Nephron (organoid): ENCODE measurements around the gene DNAJC25.

Experiments used
- H3K27ac Mint-ChIP-seq, 3 experiments: 2 replicates each; pipeline ENCODE4 v1.8.0; 2020; ENCODE audit warnings: mixed read lengths in 3 of 3, mild to moderate bottlenecking in 2 of 3, moderate library complexity in 1 of 3
- H3K27me3 Mint-ChIP-seq: 2 replicates; pipeline ENCODE4 v1.8.0; 2021; ENCODE audit warnings: low read depth, mild to moderate bottlenecking, moderate library complexity, mixed read lengths
- H3K36me3 Mint-ChIP-seq: 2 replicates; pipeline ENCODE4 v1.8.0; 2020; ENCODE audit warnings: low read depth, mixed read lengths
- H3K4me1 Mint-ChIP-seq: 2 replicates; pipeline ENCODE4 v1.8.0; 2020; ENCODE audit warnings: mixed read lengths
- H3K4me3 Mint-ChIP-seq, 3 experiments: 2 replicates each; pipeline ENCODE4 v1.8.0; 2020; ENCODE audit warnings: mild to moderate bottlenecking in 3 of 3, mixed read lengths in 3 of 3, moderate library complexity in 2 of 3
- H3K9me3 Mint-ChIP-seq: 2 replicates; pipeline ENCODE4 v1.8.0; 2020; ENCODE audit warnings: mixed read lengths
- TF ChIP-seq, protein P1 (sequence below), 3 experiments: fragments of 200-600 bp; sonication (generic); IDR thresholded peaks; one replicate each; pipeline ENCODE4 v1.5.0; 2021; ENCODE audit warnings: antibody characterized with exemption in 3 of 3; ENCODE audit not compliant: unreplicated experiment in 3 of 3

The DNAJC25 gene

DNA sequence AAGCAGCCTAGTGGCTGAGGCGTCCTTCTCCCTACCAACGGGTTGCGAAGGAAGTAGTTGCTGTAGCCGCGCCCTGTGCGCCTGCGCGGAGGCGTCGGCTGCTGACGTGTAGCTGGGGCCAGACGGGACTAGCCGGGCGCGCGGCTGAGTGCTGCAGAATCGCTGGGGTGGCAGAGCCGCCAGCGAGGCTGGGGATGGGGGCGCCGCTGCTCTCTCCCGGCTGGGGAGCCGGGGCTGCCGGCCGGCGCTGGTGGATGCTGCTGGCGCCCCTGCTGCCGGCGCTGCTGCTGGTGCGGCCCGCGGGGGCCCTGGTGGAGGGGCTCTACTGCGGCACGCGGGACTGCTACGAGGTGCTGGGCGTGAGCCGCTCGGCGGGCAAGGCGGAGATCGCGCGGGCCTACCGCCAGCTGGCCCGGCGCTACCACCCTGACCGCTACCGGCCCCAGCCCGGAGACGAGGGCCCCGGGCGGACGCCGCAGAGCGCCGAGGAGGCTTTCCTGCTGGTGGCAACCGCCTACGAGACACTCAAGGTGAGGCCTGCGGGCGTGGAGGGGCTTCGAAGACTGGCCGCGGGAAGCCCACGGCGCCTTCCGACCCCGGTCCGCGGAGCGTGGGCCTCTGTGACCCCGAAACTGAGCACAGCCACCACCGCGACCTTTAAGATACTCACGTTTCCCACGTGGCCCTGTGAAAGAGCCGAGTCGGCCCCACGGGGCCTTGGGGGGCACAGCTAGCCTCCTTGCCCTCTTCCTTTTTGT is at the start of gene DNAJC25:
TSS of gene DNAJC25 (plus strand) at position 121 of the 758 bp plus-strand sequence. CDS start at position 195, 74 bp downstream.
- H3K9me3 Mint-ChIP-seq, result no peaks in the 10 kb centered on the region
- no peaks in the 10 kb centered on the region for H3K27me3 Mint-ChIP-seq
- peak within 1 kb of the TSS; percentile 84 to 95 (median 87) for H3K27ac Mint-ChIP-seq
- H3K4me1 Mint-ChIP-seq, result peaks cover 38% of the 10 kb centered on the region
- H3K36me3 Mint-ChIP-seq, result peaks cover 11% of the 10 kb centered on the region
- TF ChIP-seq, protein P1, sequence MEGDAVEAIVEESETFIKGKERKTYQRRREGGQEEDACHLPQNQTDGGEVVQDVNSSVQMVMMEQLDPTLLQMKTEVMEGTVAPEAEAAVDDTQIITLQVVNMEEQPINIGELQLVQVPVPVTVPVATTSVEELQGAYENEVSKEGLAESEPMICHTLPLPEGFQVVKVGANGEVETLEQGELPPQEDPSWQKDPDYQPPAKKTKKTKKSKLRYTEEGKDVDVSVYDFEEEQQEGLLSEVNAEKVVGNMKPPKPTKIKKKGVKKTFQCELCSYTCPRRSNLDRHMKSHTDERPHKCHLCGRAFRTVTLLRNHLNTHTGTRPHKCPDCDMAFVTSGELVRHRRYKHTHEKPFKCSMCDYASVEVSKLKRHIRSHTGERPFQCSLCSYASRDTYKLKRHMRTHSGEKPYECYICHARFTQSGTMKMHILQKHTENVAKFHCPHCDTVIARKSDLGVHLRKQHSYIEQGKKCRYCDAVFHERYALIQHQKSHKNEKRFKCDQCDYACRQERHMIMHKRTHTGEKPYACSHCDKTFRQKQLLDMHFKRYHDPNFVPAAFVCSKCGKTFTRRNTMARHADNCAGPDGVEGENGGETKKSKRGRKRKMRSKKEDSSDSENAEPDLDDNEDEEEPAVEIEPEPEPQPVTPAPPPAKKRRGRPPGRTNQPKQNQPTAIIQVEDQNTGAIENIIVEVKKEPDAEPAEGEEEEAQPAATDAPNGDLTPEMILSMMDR (IDR thresholded peaks at IDR 0.05; ENCODE audit: unreplicated experiment in 3 of 3), result no peak
- peak within 1 kb of the TSS; percentile 94 to 97 (median 96) for H3K4me3 Mint-ChIP-seq

DNA sequence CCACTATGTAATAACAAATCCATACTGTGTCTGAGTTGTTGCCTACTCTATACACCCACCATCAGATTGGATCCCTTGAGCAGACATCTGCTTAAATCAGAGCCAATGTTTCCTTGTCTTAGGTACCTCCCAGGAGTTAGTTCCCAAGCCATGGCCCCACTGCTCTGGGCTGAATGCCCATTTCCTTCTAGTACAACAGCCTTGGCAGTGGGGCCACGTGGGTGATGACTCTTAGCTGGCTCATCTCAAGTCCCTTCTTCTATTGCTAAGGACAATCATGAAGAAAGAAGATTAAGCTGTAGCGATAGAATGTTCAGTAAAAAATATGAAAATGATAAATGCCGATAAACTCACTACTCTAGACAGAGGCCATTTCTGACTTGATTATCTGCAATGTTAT is 48.2 kb upstream of the DNAJC25 start:
- Mint-ChIP-seq H3K9me3 (no peaks in the 10 kb centered on the region), H3K27me3 (no peaks in the 10 kb centered on the region), H3K4me1 (no peaks in the 10 kb centered on the region), H3K27ac (no peak overlapping the region), H3K36me3 (peaks cover 34% of the 10 kb centered on the region), H3K4me3 (no peak overlapping the region)
- TF ChIP-seq, protein P1 (IDR thresholded peaks at IDR 0.05; ENCODE audit: unreplicated experiment in 3 of 3), result no peak

GRCh38 chr9:111586378-111586777 is 44.8 kb upstream of the DNAJC25 start:
- no peaks in the 10 kb centered on the region for H3K4me1 Mint-ChIP-seq
- H3K36me3 Mint-ChIP-seq, result peaks cover 17% of the 10 kb centered on the region
- H3K9me3 Mint-ChIP-seq, result no peaks in the 10 kb centered on the region
- H3K27me3 Mint-ChIP-seq, result no peaks in the 10 kb centered on the region
- no peak overlapping the region for H3K4me3 Mint-ChIP-seq
- H3K27ac Mint-ChIP-seq, result no peak overlapping the region
- TF ChIP-seq, protein P1 (IDR thresholded peaks at IDR 0.05; ENCODE audit: unreplicated experiment in 3 of 3), result no peak

GRCh38 chr9:111588846-111589245 is 42.3 kb upstream of the DNAJC25 start:
- Mint-ChIP-seq H3K9me3 (no peaks in the 10 kb centered on the region), H3K4me3 (no peak overlapping the region), H3K4me1 (no peaks in the 10 kb centered on the region), H3K27me3 (no peaks in the 10 kb centered on the region), H3K36me3 (peaks cover 39% of the 10 kb centered on the region), H3K27ac (no peak overlapping the region)
- TF ChIP-seq, protein P1 (IDR thresholded peaks at IDR 0.05; ENCODE audit: unreplicated experiment in 3 of 3), result no peak

- Mint-ChIP-seq H3K27ac (peak overlapping the region; percentile 95 to 98 (median 95)), H3K36me3 (peaks cover 33% of the 10 kb centered on the region), H3K4me1 (peaks cover 32% of the 10 kb centered on the region), H3K4me3 (peak overlapping the region; percentile 92 to 94 (median 93)), H3K27me3 (no peaks in the 10 kb centered on the region), H3K9me3 (no peaks in the 10 kb centered on the region)
- TF ChIP-seq, protein P1 (IDR thresholded peaks at IDR 0.05; ENCODE audit: unreplicated experiment in 3 of 3), result peak; percentile 76 to 83 (median 81)
Measured at GRCh38 chr9:111597852-111598732, 33.0 kb upstream of the DNAJC25 start.
